GM18499 (cell line): ENCODE results near the gene ZNF836.

Experiments
- ATAC-seq: cut with Tn5 transposase; IDR thresholded peaks from one replicate; pipeline ENCODE4 v1.9.1; 2021; ENCODE audit warnings: moderate number of reproducible peaks; ENCODE audit not compliant: insufficient read depth, unreplicated experiment

The ZNF836 gene

GRCh38 chr19:52188822-52189734, 17.7 kb upstream of the ZNF836 start:
- ATAC-seq: no peak

- no peak for ATAC-seq
These were observed 16.0 kb upstream of the ZNF836 start for GRCh38 chr19:52187407-52187806.

GRCh38 chr19:52176574-52176973, 5.2 kb upstream of the ZNF836 start:
- no peak for ATAC-seq

- ATAC-seq: no peak
These were observed 926 bp upstream of the ZNF836 start for GRCh38 chr19:52172347-52172746.

- ATAC-seq: no peak
These were observed 529 bp downstream of the ZNF836 start for GRCh38 chr19:52170863-52171320.

- no peak for ATAC-seq
These were observed 1.1 kb downstream of the ZNF836 start for GRCh38 chr19:52170304-52170703.

- no peak for ATAC-seq
These were observed 15.6 kb downstream of the ZNF836 start for GRCh38 chr19:52155596-52156359.

- ATAC-seq: no peak
These were observed 23.2 kb downstream of the ZNF836 start for GRCh38 chr19:52148256-52148655.

GRCh38 chr19:52142001-52142595, 29.3 kb downstream of the ZNF836 start:
- no peak for ATAC-seq

- no peak for ATAC-seq
These were observed 30.2 kb downstream of the ZNF836 start for GRCh38 chr19:52141203-52141602.

GRCh38 chr19:52140032-52140710, 31.2 kb downstream of the ZNF836 start:
- peak; percentile 69 for ATAC-seq

GRCh38 chr19:52139252-52140031, 32.0 kb downstream of the ZNF836 start, which contains the start of gene ZNF616:
Gene ZNF616 (minus strand): TSS chr19:52139938. CDS start chr19:52130512, 9,426 bp downstream.
- ATAC-seq: no peak

GRCh38 chr19:52138983-52139251, 32.5 kb downstream of the ZNF836 start:
- no peak for ATAC-seq

GRCh38 chr19:52138278-52138982, 33.0 kb downstream of the ZNF836 start:
- no peak for ATAC-seq

- no peak for ATAC-seq
These were observed 51.1 kb downstream of the ZNF836 start for GRCh38 chr19:52120286-52120685.

GRCh38 chr19:52115526-52116053, 55.8 kb downstream of the ZNF836 start:
- ATAC-seq: no peak

GRCh38 chr19:52114691-52115090, 56.7 kb downstream of the ZNF836 start:
- no peak for ATAC-seq

- ATAC-seq: no peak
These were observed 58.8 kb downstream of the ZNF836 start for GRCh38 chr19:52112624-52113023.

GRCh38 chr19:52110780-52111179, 60.6 kb downstream of the ZNF836 start:
- ATAC-seq: no peak
